NT2/D1 (cell line): Measurements from ENCODE around the gene HAP1.

Experiments used
- SUZ12 ChIP-seq: IDR thresholded peaks from 2 replicates; pipeline ENCODE4 v1.6.1; 2011; ENCODE audit not compliant: insufficient read length, insufficient read depth; ENCODE audit errors: extremely low read depth
- YY1 ChIP-seq: IDR thresholded peaks from 2 replicates; pipeline ENCODE4 v1.6.1; 2011; ENCODE audit not compliant: insufficient read length, insufficient read depth
- ZNF274 ChIP-seq: IDR thresholded peaks from 2 replicates; pipeline ENCODE4 v1.6.1; 2011; ENCODE audit warnings: mild to moderate bottlenecking, low read depth, low read length

GRCh38 chr17:41692722-41693521, 41.5 kb downstream of the HAP1 start:
- no peak for TF ChIP-seq YY1
- no peak for TF ChIP-seq SUZ12
- no peak for TF ChIP-seq ZNF274
